H1 (cell line): Measurements from ENCODE around the gene MYO3A.

ENCODE experiments used
- ATF2 ChIP-seq: IDR thresholded peaks from 2 replicates; pipeline ENCODE4 v1.6.1; 2012; ENCODE audit warnings: low read length, inconsistent platforms
- BCL11A ChIP-seq, 2 experiments: IDR thresholded peaks; one replicate each; pipeline ENCODE4 v1.6.1; 2011; ENCODE audit warnings: low read depth in 2 of 2, low read length in 2 of 2, mild to moderate bottlenecking in 2 of 2
- CBX5 ChIP-seq: fragments of 300-800, 300-1000 bp; sonication (generic); IDR thresholded peaks from 2 replicates; pipeline ENCODE4 v1.7.1; 2016; ENCODE audit warnings: antibody characterized with exemption, low read length, low read depth
- CEBPB ChIP-seq: IDR thresholded peaks from 2 replicates; pipeline ENCODE4 v1.6.1; 2012; ENCODE audit warnings: low read depth, low read length
- CTCF ChIP-seq, 3 experiments: IDR thresholded peaks; 1 replicate in 2 of 3; 2 replicates in 1 of 3; pipeline versions ENCODE4 v1.5.1 to v1.6.1; 2011; ENCODE audit warnings: low read length in 3 of 3, mild to moderate bottlenecking in 3 of 3, inconsistent platforms in 2 of 3, low read depth in 1 of 3, moderate library complexity in 1 of 3; ENCODE audit not compliant: insufficient read depth in 1 of 3; ENCODE audit errors: control extremely low read depth in 1 of 3
- EZH2 ChIP-seq: fragments of 200-600 bp; sonication (generic); IDR thresholded peaks from 2 replicates; pipeline ENCODE4 v1.7.1; 2012; ENCODE audit warnings: low read depth, mild to moderate bottlenecking, moderate library complexity, low read length, inconsistent platforms; ENCODE audit not compliant: severe bottlenecking
- PHF8 ChIP-seq: fragments of 200-600 bp; sonication (generic); conservative IDR thresholded peaks from 2 replicates; pipeline ENCODE4 v1.7.1; 2012; ENCODE audit warnings: low read depth, mild to moderate bottlenecking, inconsistent platforms, low read length, moderate library complexity
- POLR2A ChIP-seq, 2 experiments: IDR thresholded peaks; 1 replicate in 1 of 2; 2 replicates in 1 of 2; pipeline ENCODE4 v1.6.1; 2011; ENCODE audit warnings: low read depth in 2 of 2, low read length in 2 of 2, mild to moderate bottlenecking in 2 of 2; ENCODE audit errors: control extremely low read depth in 1 of 2
- POLR2AphosphoS5 ChIP-seq: IDR thresholded peaks from 2 replicates; pipeline ENCODE4 v1.6.1; 2011; ENCODE audit warnings: low read depth, low read length
- RAD21 ChIP-seq, 2 experiments: IDR thresholded peaks in 1 of 2; conservative IDR thresholded peaks in 1 of 2; 2 replicates each; pipeline ENCODE4 v1.6.1; 2011; ENCODE audit warnings: low read depth in 2 of 2, low read length in 2 of 2, improper control_type of control experiment in 1 of 2, inconsistent platforms in 1 of 2, mild to moderate bottlenecking in 1 of 2, moderate library complexity in 1 of 2
- SIN3A ChIP-seq, 2 experiments: IDR thresholded peaks in 1 of 2; conservative IDR thresholded peaks in 1 of 2; 2 replicates each; pipeline ENCODE4 v1.6.1; 2011 to 2012; ENCODE audit warnings: low read length in 2 of 2, improper control_type of control experiment in 1 of 2, low read depth in 1 of 2, mild to moderate bottlenecking in 1 of 2
- SP1 ChIP-seq: IDR thresholded peaks from 2 replicates; pipeline ENCODE4 v1.6.1; 2011; ENCODE audit warnings: low read depth, low read length
- USF2 ChIP-seq: IDR thresholded peaks from 2 replicates; pipeline ENCODE4 v1.6.1; 2011; ENCODE audit warnings: low read length, improper control_type of control experiment

GRCh38 chr10:26205223-26205622 is 271.2 kb downstream of the MYO3A start:
- TF ChIP-seq CTCF (IDR thresholded peaks at IDR 0.05; ENCODE audit: control extremely low read depth in 1 of 3, insufficient read depth in 1 of 3, low read depth in 1 of 3, low read length in 3 of 3): no peak
- no peak for TF ChIP-seq POLR2AphosphoS5
- TF ChIP-seq ATF2: no peak
- TF ChIP-seq CEBPB: no peak
- TF ChIP-seq BCL11A (IDR thresholded peaks at IDR 0.05; ENCODE audit: low read depth in 2 of 2, low read length in 2 of 2): no peak
- TF ChIP-seq SIN3A (conservative IDR thresholded peaks at IDR 0.05 in 1 of 2, IDR thresholded peaks at IDR 0.05 in 1 of 2; ENCODE audit: low read depth in 1 of 2, low read length in 2 of 2): no peak
- no peak for TF ChIP-seq RAD21 (IDR thresholded peaks at IDR 0.05 in 1 of 2, conservative IDR thresholded peaks at IDR 0.05 in 1 of 2; ENCODE audit: low read depth in 2 of 2, low read length in 2 of 2)
- no peak for TF ChIP-seq POLR2A (IDR thresholded peaks at IDR 0.05; ENCODE audit: control extremely low read depth in 1 of 2, low read depth in 2 of 2, low read length in 2 of 2)
- TF ChIP-seq CBX5: no peak
- no peak for TF ChIP-seq PHF8
- no peak for TF ChIP-seq EZH2
- TF ChIP-seq USF2: no peak
- no peak for TF ChIP-seq SP1
